Esophagus squamous epithelium (tissue), 4 donors: Measurements from ENCODE around the gene TMEM140.

Source experiments
- POLR2A ChIP-seq, 4 donors: fragments of 450-650 bp; IDR thresholded peaks; one replicate each; pipeline ENCODE4 v1.6.1; 2017; ENCODE audit warnings: antibody characterized with exemption in 4 of 4, mild to moderate bottlenecking in 4 of 4, moderate library complexity in 3 of 4
- TF ChIP-seq, protein P1 (sequence below), 6 experiments: fragments of 450-650 bp in 4 of 6; fragments of 200-600 bp in 2 of 6; sonication (generic) in 2 of 6; IDR thresholded peaks; one replicate each; pipeline ENCODE4 v1.5.1; 2016 to 2019; ENCODE audit warnings: antibody characterized with exemption in 6 of 6, mild to moderate bottlenecking in 4 of 6, moderate library complexity in 4 of 6

DNA sequence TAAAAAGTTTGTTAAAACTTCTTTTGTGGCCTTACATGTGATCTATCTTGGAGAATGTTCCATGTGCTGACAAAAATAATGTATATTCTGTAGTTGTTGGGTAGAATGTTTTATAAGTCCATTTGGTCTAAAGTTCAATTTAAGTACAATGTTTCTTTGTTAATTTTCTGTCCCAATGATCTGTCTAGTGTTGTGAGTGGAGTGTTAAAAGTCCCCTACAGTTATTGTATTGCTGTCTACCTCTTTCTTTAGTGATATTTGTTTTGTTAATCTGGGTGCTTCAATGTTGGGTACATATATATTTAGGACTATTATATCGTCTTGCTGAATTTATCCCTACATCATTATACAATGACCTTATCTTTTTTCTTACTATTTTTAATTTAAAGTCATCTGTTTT lies 6.9 kb downstream of the TMEM140 start:
- TF ChIP-seq, protein P1, sequence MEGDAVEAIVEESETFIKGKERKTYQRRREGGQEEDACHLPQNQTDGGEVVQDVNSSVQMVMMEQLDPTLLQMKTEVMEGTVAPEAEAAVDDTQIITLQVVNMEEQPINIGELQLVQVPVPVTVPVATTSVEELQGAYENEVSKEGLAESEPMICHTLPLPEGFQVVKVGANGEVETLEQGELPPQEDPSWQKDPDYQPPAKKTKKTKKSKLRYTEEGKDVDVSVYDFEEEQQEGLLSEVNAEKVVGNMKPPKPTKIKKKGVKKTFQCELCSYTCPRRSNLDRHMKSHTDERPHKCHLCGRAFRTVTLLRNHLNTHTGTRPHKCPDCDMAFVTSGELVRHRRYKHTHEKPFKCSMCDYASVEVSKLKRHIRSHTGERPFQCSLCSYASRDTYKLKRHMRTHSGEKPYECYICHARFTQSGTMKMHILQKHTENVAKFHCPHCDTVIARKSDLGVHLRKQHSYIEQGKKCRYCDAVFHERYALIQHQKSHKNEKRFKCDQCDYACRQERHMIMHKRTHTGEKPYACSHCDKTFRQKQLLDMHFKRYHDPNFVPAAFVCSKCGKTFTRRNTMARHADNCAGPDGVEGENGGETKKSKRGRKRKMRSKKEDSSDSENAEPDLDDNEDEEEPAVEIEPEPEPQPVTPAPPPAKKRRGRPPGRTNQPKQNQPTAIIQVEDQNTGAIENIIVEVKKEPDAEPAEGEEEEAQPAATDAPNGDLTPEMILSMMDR (IDR thresholded peaks at IDR 0.05): no peak
- no peak for TF ChIP-seq POLR2A (IDR thresholded peaks at IDR 0.05)
